ENCODE measurements around the gene SP140. TPM values are rescaled to one million over a fixed set of nuclear protein-coding genes. Genes with fewer than 3 reads are reported as not detected.

Gene SP140
- total and polyA plus RNA-seq, 8 donors: 0.12 to 1.5 (median 0.34) TPM

- ATAC-seq (peak in 1 of 4 donors; percentile 20), DNase-seq (no peak), FAIRE-seq (no peak)
- Histone ChIP-seq H3K27me3 (no peaks in the 10 kb centered on the region), H3K4me3 (no peak overlapping the region), H3K27ac (no peak overlapping the region), H3K4me1 (no peaks in the 10 kb centered on the region), H3K36me3 (no peaks in the 10 kb centered on the region), H3K9me3 (no peaks in the 10 kb centered on the region)
- TF ChIP-seq, protein P1, sequence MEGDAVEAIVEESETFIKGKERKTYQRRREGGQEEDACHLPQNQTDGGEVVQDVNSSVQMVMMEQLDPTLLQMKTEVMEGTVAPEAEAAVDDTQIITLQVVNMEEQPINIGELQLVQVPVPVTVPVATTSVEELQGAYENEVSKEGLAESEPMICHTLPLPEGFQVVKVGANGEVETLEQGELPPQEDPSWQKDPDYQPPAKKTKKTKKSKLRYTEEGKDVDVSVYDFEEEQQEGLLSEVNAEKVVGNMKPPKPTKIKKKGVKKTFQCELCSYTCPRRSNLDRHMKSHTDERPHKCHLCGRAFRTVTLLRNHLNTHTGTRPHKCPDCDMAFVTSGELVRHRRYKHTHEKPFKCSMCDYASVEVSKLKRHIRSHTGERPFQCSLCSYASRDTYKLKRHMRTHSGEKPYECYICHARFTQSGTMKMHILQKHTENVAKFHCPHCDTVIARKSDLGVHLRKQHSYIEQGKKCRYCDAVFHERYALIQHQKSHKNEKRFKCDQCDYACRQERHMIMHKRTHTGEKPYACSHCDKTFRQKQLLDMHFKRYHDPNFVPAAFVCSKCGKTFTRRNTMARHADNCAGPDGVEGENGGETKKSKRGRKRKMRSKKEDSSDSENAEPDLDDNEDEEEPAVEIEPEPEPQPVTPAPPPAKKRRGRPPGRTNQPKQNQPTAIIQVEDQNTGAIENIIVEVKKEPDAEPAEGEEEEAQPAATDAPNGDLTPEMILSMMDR (IDR thresholded peaks at IDR 0.05): no peak
- WGBS, 2 donors: 75 to 89% methylated on average over 2 of the region's 2 CpGs
- intact Hi-C loops (cut with DNase I): no loop called here
Measured at GRCh38 chr2:230356084-230356483, 130.5 kb downstream of the SP140 start.

DNA sequence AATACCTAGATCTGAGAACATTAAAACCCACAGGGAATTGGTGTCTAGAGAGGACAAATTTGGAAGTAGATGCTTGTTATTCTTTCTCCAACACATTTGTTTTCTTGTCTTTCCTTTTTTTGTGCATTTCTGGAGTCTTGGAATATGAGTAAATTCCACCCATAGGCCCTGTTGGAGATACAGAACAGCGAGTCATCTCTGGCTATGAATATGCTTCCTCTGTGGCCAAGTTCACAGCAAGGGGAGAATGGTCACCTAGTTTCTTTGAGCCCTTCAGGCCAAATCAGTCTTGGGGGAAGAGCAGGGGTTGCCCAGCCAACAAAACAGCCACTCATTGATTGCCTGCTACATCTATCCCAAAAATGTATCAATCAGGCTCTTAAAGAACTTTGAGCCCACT, 132.8 kb downstream of the SP140 start:
- Histone ChIP-seq H3K9me3 (no peaks in the 10 kb centered on the region), H3K27ac (no peak overlapping the region), H3K36me3 (no peaks in the 10 kb centered on the region), H3K27me3 (no peaks in the 10 kb centered on the region), H3K4me1 (no peaks in the 10 kb centered on the region), H3K4me3 (no peak overlapping the region)
- TF ChIP-seq, protein P1 (IDR thresholded peaks at IDR 0.05): no peak
- DNase-seq (no peak), FAIRE-seq (no peak), ATAC-seq (no peak)
- 76 to 88% methylated on average over 1 of the region's 1 CpG for WGBS, 2 donors
- intact Hi-C loops (cut with DNase I): no loop called here

DNA sequence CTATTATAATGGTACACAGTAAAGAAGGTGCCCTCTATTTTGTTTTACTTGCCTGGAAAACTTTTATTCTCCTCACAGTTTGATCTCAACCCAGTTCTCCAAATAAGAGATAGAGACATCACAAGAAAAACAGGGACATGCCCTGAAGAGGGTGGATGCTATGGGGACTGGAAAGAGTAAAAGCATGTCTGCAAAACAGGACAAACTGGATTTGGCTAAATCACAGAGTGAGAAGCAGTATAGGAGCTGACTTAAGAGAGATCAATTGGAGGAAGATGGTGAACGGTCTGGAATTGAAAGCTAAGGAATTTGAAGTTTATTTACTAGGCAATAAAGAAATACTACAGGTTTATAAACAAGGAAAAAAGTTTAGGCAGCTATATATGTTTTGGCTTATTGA, 134.5 kb downstream of the SP140 start:
- ATAC-seq (no peak), FAIRE-seq (no peak), DNase-seq (no peak)
- no peaks in the 10 kb centered on the region for H3K4me1 ChIP-seq
- no peak overlapping the region for H3K4me3 ChIP-seq
- H3K27ac ChIP-seq: no peak overlapping the region
- TF ChIP-seq, protein P1 (IDR thresholded peaks at IDR 0.05): no peak
- H3K36me3 ChIP-seq: no peaks in the 10 kb centered on the region
- H3K27me3 ChIP-seq: no peaks in the 10 kb centered on the region
- intact Hi-C loops (cut with DNase I): no loop called here
- WGBS, 2 donors: 39 to 45% methylated on average over 1 of the region's 1 CpG
- no peaks in the 10 kb centered on the region for H3K9me3 ChIP-seq

GRCh38 chr2:230362030-230362691, 136.6 kb downstream of the SP140 start:
- ATAC-seq (no peak), FAIRE-seq (no peak), DNase-seq (no peak)
- intact Hi-C loops (cut with DNase I): no loop called here
- 36 to 45% methylated on average over 1 of the region's 1 CpG for WGBS, 2 donors
- no peaks in the 10 kb centered on the region for H3K4me1 ChIP-seq
- H3K27me3 ChIP-seq: no peaks in the 10 kb centered on the region
- no peaks in the 10 kb centered on the region for H3K36me3 ChIP-seq
- H3K9me3 ChIP-seq: no peaks in the 10 kb centered on the region
- H3K27ac ChIP-seq: no peak overlapping the region
- TF ChIP-seq, protein P1 (IDR thresholded peaks at IDR 0.05): no peak
- no peak overlapping the region for H3K4me3 ChIP-seq

Other genes starting within 250 kb of the SP140 start
- 1 to 10 TPM in 2 of 6 donors, under 1 TPM in 4; 0.39 to 2.3 (median 0.82) TPM for gene SLC16A14, start 156.8 kb upstream of the SP140 start, total RNA-seq
- under 1 TPM; 0.15 to 0.47 TPM for gene SLC16A14, start 156.8 kb upstream of the SP140 start, polyA plus RNA-seq
- 10 to 100 TPM in 1 of 6 donors, 1 to 10 TPM in 5; 4.3 to 13.7 (median 7.5) TPM for gene SP110, start 5.8 kb upstream of the SP140 start, total RNA-seq
- gene SP110, start 5.8 kb upstream of the SP140 start, polyA plus RNA-seq: 1 to 10 TPM; 7.8 to 8.2 TPM
- 10 to 100 TPM in 1 of 6 donors, 1 to 10 TPM in 5; 3.1 to 10.9 (median 4.1) TPM for gene SP140L, start 101.5 kb downstream of the SP140 start, total RNA-seq
- 1 to 10 TPM; 5.8 to 8.0 TPM for gene SP140L, start 101.5 kb downstream of the SP140 start, polyA plus RNA-seq
- 10 to 100 TPM; 30.7 to 66.8 (median 42.2) TPM for gene SP100, start 190.5 kb downstream of the SP140 start, total RNA-seq
- 10 to 100 TPM; 24.6 to 32.2 TPM for gene SP100, start 190.5 kb downstream of the SP140 start, polyA plus RNA-seq